Right lobe of liver (tissue), 4 donors: ENCODE data around the gene ID3.

Experiments
- POLR2A ChIP-seq: fragments of 450-650 bp; IDR thresholded peaks from one replicate; pipeline ENCODE4 v1.6.1; 2017; ENCODE audit warnings: antibody characterized with exemption, mild to moderate bottlenecking
- TF ChIP-seq, protein P1 (sequence below), 4 donors: fragments of 200-600 bp in 3 of 4; fragments of 450-650 bp in 1 of 4; IDR thresholded peaks; one replicate each; pipeline versions ENCODE4 v1.5.1 to v1.8.0; 2016 to 2022; ENCODE audit warnings: antibody characterized with exemption in 4 of 4, mild to moderate bottlenecking in 2 of 4
- donor health status: DM: no; HTN: no; CAD: no.
- donor health status: DM: no; HTN: no; CAD: no.
- donor health status: DM: no; HTN: yes; CAD: no.

DNA sequence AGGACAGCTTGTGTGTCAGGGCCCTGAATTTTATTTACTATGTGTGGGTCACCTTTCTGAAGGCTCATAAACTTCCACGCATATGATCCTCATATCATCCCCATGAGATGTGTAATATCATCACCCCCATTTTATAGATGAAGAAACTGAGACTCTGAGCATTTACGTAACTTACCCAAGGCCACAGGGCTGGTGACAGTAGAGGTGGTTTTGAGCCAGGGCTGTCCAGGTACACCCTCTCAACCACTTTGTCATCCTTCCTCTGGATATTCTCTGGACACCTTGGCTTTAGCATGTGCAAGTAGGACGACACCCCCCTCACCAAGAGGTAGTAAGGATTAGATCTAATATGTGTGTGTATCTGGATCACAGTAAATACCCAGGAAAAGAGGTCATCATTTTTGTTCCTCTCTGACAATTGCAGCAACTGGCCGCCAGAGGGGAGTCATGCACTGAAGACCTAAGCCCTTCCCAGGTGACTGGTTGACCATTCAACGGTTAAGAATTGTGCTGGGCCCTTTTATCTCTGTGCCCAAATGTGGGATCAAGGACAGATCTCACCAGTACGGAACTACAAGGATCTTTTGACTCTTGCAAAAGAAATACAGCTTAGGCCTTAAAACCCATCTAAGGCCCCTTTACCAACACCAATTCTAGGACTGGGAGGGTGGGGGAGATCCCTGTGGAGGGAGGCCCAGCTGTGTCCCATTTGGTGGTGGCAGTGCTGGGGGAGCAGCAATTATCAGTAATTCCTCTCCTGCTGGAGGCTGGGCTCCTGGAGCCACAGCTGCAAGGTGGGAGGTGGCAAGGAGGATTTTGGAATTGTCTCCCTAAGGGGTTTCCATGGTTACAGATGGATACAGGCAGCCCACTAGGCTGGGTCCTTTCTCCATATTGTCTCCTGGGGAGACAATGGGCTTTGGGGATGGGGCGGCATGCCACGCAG, 14.6 kb downstream of the ID3 start:
- TF ChIP-seq POLR2A, result no peak
- TF ChIP-seq, protein P1, sequence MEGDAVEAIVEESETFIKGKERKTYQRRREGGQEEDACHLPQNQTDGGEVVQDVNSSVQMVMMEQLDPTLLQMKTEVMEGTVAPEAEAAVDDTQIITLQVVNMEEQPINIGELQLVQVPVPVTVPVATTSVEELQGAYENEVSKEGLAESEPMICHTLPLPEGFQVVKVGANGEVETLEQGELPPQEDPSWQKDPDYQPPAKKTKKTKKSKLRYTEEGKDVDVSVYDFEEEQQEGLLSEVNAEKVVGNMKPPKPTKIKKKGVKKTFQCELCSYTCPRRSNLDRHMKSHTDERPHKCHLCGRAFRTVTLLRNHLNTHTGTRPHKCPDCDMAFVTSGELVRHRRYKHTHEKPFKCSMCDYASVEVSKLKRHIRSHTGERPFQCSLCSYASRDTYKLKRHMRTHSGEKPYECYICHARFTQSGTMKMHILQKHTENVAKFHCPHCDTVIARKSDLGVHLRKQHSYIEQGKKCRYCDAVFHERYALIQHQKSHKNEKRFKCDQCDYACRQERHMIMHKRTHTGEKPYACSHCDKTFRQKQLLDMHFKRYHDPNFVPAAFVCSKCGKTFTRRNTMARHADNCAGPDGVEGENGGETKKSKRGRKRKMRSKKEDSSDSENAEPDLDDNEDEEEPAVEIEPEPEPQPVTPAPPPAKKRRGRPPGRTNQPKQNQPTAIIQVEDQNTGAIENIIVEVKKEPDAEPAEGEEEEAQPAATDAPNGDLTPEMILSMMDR (IDR thresholded peaks at IDR 0.05), result peak; percentile 84 to 98 (median 92)
